KBM-7 (cell line): ENCODE measurements around the gene UBA3.

Source experiments
- DNase-seq: peaks from one replicate; pipeline ENCODE4 v3.0.0-alpha.2; 2015
- in situ Hi-C: fragments of 300-500 bp; cut with MboI; formaldehyde crosslinking; loops from 2 replicates; pipeline ENCODE4 v1.14.3; 2020; ENCODE audit warnings: low sequenced_read_pairs, low pct_unique_long_range_greater_than_20kb, mixed read lengths

The UBA3 gene

DNA sequence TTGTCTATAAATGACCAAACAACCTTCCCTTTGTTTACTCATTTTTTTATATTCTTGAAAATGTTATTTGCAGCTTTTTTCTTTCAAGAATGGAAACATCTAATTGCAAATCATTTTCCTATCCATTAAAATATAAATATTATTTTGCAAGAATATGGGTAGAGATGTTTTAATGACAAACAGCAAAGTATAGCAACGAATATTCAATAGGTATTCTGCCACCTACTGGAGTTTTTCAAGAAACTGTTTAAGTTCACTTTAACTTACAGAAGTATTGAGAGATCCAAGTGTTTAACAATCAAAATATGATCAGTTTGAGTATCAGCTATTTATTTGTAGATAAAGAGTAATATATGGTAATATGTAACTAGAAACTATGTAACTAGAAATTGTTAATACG lies 59.7 kb downstream of the UBA3 start:
- in situ Hi-C loops, result no loop called here
- DNase-seq, result no peak

DNA sequence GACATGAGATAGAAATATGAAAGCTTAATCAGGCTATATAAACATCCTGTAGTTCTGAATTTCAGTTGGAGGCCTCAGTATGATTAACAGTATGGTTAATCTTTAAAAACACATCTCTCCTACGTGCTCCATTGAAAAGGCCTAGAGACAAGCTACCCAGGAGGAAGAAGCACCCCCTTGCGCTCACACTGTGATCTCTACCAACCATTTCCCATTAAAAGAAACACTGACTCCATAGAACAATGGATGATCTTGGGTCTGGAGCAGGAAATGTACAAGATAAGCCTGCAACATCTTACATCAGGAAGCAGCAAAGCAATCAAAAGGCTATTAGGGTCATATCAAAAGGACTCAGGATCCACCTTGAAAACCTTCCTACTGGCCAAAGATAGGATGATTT lies 63.3 kb downstream of the UBA3 start:
- in situ Hi-C loops, result no loop called here

DNA sequence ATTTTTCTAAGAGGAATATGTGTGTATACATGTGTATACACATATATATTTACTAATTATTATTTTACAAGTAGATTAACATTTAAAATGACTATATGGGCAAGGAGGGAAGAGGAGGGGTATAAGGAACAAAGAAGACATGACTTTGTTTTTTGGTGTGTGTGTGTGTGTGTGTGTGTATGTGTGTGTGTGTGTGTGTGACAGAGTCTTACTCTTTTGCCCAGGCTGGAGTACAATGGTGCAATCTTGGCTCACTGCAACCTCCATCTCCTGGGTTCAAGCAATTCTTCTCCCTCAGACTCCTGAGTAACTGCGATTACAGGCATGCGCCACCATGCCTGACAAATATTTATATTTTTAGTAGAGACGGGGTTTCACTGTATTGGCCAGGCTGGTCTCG lies 64.1 kb downstream of the UBA3 start:
- in situ Hi-C loops, result no loop called here
- DNase-seq, result no peak

More for the DNA sequence above, 63.3 kb downstream of the UBA3 start:
- DNase-seq, result no peak

DNA sequence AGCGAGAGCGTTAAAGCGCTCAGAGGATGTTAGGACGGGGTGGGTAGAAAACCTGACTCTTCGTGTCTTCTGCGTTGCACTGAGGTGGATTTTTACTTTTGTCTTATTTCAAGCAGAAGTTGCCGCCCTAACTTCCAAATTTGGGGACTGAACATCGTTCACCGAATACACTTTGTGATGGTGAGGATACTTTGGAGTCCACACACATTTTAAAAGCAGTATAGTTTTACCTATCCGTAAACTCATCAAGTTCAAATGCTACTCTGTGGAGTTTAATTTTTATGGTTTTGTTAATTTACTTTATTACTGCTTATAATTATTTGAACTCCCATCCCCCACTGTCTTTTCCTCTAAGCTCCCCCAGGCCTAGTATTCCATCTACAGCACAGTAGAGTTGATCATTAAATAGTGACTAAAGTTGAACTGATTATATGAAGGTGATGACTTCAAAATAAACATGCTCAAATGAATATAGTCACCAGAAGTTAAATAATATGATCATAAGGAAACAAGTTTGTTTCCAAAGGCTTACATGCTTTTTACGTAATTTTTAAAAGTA lies 66.1 kb downstream of the UBA3 start:
- in situ Hi-C loops, result no loop called here
- no peak for DNase-seq

DNA sequence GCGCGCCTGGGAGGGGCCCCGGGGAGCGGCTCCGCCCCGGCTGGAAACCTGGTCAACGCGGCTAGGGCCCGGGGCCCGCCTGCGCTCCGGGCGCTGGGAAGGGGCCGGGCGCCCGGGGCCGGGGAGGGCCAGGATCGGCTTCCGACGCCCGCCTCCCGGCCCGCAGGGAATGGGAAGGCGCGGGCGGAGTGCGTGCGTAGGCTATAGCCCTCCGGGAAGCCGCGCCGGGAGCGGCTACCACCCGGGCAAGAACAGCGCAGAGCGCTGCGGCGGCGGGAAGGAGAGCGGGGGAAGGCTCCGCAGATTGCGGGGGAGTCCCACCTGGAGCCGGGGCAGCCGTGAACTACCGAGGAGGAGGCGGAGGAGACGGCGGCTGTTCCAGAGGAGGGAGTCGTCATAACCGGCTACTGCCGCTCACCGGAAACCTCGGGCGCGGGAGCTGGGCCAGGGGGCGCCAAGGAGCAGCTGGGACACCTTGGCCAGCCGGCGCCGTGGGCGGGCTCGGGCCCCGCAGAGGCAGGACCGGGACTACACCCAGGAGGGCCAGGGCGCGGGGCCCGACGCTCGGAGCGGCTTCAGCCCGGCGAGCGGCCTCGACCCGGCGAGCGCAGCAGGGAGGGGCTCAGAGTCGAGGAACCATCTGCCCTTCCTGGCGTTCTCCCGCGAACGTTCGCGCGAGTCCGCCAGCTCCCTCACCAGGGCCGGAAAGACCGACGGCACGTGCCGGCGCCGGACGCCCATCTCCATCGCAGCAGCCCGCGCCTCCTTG lies 66.7 kb downstream of the UBA3 start, which contains the start of gene EOGT:
Gene EOGT (minus strand): TSS at position 432 of the 769 bp plus-strand sequence. CDS start 3,838 bp downstream, outside the sequence.
- in situ Hi-C loops, result no loop called here
- peak; percentile 89 for DNase-seq

DNA sequence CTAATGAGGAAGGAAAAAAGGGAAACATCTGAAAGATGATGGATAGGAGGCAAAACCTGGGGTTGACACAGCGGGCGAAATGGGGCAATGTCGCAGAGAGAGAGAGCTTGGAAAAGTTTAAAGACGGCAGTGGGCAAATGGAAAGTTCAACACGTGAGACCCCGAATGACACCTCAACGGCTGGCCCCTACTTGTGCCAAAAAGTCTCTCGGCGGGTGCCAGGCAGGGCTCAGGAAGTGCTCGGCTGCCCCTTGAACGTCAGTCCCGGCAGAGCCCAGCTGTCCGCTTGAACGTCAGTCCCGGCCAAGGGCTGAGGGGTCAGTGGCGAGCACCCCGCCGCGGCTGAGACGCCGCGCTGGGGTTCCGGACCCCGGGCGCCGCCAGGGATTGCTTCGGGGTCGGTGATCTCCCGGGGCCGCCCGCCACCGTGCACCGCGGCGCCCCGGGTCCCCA lies 67.3 kb downstream of the UBA3 start:
- DNase-seq, result peak; percentile 58
- in situ Hi-C loops, result no loop called here

DNA sequence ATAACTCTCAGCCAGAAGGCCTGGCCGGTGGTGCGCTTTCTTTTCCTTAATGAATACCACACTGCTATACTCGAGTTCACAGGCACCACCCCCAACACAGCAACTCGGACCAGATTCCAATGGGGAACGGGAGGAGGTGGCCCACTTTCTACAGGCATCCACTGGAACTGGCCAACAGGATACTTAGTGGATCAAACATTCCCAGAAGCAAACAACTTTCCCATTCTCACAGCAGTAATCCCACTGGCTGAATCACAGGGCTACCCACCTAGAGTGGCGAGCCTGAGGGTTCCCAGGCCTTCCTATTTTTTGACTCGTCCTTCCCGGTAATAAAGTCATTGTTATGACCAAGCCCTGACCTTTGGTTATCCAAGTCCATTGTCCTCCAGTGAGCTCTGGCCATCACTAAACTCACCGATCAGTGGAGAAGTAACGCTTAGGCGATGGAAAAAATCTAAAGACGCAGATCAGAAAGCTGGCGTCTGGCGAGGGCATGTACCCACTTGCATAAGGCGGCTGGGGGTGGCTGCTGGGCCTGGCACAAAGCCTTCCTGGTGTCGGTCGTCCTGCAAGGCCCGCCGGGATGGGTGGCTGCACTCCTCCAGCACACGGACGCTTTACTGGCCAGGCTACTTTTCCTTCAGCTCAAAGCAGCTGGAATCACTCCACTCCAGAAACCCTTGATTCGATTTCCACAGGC lies 67.9 kb downstream of the UBA3 start:
- no peak for DNase-seq
- in situ Hi-C loops, result no loop called here

DNA sequence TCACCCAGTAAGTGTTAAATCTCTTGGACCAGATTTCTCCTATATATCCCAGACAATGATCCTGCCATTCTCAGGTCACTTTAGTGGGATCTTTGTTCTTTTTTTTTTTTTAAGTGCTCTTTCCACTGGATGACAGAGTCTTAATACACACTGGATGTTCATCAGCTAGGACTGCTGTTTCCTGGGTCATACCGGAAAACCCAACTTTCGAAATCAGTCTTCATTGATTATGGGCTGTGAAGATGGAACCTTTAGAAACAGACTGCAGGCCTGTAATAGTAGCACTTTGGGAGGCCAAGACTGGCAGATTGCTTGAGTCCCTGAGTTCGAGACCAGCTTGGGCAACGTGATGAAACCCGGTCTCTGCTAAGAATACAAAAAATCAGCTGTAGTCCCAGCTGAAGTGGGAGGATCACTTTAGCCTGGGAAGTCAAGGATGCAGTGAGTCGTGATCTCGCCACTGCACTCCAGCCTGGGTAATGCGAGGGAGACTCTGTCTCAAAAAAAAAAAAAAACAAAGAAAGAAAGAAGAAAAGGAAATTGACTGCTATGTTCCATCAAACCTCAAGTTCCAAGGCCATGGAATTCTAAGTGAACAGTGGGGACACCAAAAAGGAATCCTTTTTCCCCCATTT lies 69.0 kb downstream of the UBA3 start:
- no peak for DNase-seq
- in situ Hi-C loops, result no loop called here

DNA sequence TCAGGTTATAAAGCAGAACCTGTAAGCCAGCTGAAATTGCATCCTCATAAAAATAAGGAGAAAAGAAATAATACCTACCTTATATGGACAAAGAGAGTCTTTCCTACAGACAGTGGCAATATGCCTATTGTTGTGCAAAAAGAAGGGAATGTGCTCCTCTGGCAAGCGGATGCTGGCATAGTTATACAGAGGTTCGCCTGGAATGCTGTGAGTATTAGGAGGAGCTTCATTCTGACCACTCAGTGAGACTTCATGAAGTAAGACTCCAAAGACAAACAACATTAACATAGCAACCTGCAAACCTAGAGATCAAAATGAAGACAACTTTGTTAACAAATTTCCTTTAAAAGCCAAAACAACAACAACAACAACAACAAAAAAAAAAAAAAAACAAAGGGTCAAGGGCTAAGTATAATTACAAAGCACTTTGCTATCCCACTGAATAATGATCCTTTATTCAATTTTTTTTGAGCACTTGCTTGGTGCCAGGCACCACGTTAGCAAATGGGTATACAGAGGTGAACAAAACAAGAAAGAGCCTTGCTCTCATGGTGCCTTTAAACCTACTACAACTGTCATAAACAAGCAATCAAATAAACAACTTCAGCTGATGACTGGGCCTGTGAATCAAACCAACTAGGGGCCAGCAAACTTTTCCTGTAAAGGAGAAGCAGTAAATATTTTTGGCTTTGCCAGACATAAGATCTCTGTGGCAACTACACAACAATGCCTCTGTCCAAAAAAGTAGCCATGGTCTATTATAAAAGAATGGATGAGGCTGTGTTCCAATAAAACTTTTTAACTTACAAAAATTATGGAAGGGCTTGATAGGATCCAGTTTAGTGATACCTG lies 70.4 kb downstream of the UBA3 start:
- in situ Hi-C loops, result no loop called here
- DNase-seq, result no peak

DNA sequence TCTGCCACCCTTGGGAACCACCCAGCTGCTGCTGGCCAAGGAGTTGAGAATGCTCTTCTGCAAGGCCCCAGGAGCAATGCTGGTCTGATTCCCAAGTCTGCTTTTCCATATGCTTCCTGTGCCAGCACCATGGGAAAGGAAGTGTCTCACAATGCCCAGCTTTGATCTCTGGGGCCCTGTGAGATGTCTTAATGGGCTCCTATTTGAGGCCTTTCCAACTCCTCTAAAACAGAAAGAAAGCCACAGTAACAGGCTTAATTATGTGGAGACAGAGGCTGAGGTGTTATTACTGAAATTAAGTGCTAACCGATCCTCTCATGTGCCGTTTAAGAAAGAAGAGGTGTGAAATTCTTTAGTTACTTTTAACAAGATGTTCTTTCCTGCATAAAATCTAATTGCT lies 71.2 kb downstream of the UBA3 start:
- DNase-seq, result no peak

DNA sequence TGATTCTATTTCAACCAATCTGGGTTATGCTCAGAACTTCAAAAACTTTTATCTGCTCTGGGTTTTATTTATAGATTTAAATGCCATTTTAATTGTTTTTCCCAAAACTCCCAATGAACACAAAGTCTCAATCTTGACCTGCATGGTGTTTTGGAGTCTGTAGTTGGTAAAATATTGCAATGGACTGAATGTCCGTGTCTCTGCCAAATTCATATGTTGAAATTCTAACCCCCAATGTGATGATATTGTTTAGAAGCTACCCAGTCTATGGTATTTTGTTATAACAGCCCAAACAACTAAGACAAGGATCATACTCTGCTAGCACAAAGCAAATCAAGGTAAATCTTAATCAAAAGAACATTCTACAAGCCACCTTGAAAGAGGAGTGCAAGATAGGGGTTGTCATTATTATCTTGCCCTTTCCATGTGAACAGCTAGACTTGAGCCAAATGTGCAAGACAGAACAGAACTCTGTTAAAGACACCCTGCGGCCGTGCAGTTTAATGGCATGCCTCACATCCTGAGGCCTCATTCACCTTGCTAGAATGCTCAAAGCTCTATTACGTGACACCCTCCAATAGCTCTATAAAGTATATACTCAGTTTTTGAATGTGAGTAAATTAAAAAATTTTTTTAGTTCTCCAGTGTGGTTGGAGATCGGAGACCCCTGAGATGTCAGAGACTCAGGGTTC lies 74.2 kb downstream of the UBA3 start:
- in situ Hi-C loops, result no loop called here
- no peak for DNase-seq

More for the DNA sequence above, 71.2 kb downstream of the UBA3 start:
- in situ Hi-C loops, result no loop called here

DNA sequence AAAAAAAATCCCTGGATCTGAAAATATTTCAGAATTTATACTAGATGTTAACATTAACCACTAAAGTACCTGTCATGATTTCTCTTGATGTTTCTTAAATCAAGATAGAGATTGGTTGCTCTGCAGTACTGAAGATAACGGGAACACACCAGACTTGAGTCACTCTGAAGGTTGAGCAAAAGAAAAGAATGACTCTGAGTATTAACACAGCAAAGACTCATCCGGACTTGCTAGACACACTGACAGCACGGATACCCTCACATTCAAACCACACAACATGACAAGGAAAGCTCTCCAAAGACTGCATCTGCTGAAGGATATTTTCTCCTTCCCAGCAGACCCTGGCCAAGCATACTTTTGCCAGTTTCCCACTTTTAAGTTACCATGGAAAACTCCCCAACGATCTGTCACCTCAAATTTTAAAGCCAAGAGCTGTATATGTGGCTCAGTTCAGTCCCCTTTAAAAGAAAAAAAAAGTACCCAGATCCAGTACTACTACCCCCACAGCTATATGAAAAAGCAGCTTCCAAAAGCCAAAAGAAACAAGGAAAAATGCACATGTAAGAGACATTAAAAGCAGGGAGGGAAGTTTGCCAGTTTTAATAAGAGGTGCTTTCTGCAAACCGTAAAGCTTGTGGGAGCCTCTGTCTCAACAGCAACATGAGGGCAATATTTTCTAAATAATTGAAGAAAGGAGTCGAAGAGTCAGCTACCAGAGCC lies 74.9 kb downstream of the UBA3 start:
- DNase-seq, result no peak

More for the DNA sequence above, 74.9 kb downstream of the UBA3 start:
- in situ Hi-C loops, result no loop called here
